Stimulated activated CD4-positive, alpha-beta T cell treated with anti-CD3 and anti-CD28 coated beads, Interleukin-4, amount 100 ng/mL, for 4 hours (primary cell): Measurements from ENCODE around the gene ANKRD33B.
"Not testable (repeated sequence)": the region's sequence is repeated elsewhere in the genome, so short reads cannot be mapped to it uniquely, and the experiment has no call there.

ENCODE experiments used
- DNase-seq, 2 experiments: peaks; one replicate each; pipeline ENCODE4 v3.0.0-alpha.2; 2020

Gene ANKRD33B

GRCh38 chr5:10624206-10624605 is 60.3 kb downstream of the ANKRD33B start:
- DNase-seq: no peak

GRCh38 chr5:10624679-10625078 is 60.8 kb downstream of the ANKRD33B start:
- DNase-seq: no peak

DNA sequence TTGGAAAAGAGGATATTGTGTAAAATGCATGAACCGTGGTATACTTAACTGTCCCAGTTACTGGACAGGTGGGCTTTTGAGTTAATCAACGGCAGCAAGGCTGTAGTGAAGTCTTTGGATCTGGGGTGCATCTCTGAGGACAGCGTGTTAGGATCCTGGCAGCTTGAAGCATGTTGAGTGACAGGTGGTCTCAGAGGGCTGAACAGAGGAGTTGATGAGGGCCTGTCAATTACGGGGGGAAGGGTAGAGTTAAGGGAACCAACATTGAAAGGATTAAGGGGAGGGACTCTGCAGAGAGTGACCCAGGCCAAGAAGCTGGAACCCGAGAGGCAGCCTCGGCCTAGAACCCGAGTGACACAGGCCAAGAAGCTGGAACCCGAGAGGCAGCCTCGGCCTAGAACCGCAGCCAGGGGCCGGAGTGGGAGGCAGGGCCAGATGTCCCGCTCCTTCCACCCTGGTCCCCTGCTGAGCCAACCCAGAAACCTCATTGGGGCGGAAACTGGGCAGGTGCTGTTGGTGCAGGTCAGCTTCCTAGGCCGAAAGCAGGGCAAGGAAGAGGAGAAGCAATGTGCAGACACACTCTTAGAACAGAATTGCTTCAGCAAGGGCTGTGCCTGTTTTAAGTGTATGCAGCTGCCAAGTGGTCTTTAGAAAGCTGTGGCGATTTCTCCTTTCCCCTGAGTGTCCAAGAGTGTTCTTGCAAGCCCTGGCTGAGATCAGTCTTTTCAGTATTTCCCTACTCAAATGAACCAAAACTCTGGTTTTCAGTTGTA is 62.0 kb downstream of the ANKRD33B start:
- DNase-seq: no peak

- DNase-seq: no peak
These were observed 62.7 kb downstream of the ANKRD33B start for GRCh38 chr5:10626473-10627013.

- no peak for DNase-seq
These were observed 63.4 kb downstream of the ANKRD33B start for GRCh38 chr5:10627160-10627701.

DNA sequence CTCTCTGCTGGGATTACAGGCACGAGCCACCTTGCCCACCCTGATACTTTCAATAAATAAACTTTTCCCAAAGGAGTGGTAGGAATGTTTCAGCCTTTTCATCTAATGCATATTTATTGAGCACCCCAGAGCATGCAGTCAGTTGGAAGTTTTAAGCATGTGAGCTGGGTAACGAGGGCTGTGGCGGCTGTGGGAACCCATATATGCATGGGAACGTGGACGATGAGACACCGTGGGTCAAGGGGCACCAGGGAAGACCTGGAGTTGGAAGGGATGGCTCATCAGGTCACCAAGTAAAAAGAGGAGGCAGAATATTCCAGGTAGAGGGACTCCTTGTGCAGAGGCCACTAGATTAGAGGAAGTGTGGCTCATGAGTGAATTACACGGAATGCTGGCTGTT is 64.7 kb downstream of the ANKRD33B start:
- DNase-seq: no peak

DNA sequence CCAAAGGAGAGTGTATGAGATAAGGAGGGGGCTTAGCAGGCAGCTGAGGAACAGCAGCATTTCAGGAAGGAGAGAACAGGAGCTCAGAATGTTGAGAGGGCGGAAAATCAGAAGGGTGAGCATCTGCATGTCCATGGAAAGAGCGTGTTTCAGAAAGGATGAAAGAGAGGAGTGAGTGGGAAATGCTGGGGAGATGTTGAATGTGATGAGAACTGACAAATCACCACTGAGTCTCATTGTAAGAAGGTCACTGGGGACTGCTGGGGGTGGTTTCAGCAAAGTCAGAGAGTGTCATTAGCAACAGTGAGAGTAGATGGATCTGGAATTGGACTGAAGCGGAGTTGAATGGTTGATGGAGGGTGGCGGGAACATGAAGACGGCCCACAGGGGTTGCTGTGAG is 65.8 kb downstream of the ANKRD33B start:
- DNase-seq: no peak

DNA sequence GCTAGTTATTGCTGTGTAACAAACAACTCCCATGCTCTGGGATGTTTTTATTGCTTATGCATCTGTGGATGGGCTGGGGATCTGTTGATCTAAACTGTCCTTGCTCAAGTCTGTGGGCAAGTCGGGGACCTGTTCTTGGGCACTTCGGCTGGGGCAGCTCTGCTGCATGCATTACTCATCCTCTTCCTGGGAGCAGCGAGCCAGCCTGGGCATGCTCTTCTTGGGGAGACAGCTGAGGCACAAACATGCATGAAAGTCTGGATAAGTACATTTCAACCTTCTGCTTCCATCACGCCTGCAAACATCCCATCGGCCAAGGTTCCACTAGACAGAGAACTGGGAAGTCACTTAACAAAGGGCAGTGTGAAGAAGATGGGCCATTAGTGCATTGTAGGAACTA is 66.3 kb downstream of the ANKRD33B start:
- DNase-seq: no peak

DNA sequence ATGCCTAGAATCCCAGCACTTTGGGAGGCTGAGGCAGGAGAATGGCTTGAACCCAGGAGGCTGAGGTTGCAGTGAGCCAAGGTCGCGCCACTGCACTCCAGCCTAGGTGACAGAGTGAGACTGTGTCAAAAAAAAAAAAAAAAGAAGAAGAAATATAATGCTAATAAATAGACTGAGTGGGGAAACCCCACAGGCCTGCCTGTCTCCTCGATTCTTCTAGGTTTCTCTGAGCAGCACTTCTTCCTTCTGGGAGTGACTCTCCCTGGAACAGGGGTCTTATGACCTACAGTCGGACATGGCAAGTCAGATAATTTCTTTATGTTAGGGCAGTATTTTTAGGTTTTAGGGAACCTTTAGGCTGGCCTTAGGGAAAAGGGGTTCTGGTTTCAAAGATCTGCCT is 66.9 kb downstream of the ANKRD33B start:
- DNase-seq: not testable (repeated sequence)

DNA sequence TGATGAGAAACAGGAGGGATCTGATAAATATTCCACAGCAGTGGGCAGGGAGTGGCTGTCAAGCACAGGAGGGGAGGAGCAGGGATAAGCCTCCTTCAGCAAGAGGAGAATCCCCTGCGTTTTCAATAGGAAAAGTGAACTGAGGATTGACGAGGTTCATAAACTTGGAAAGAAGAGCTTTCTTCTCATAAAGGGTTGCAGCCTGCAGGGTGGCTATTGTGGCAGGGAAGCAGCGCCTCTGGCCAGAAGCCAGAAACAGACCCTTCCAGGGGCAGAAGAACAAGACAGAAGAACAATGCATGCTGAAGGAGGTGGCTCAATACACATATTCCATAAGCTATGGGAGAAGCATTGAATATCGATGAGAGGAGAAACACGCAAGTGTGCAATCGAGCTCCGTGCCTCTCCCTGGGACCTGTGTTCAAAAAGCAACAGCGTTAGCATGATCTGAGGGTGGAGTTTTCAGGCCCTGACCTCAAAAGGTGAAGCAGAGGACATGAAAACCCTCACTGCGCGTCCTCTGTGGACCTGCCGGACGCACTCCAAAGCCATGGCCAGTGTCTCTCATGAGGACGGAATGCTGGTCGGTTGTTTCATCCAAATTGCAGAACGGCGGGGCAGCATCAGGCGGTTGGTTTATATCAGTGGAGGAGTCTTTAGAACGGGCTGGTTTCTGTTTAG is 67.6 kb downstream of the ANKRD33B start:
- DNase-seq: no peak

GRCh38 chr5:10632110-10632761 is 68.4 kb downstream of the ANKRD33B start:
- DNase-seq: peak; percentile 12 to 36

GRCh38 chr5:10633271-10634049 is 69.6 kb downstream of the ANKRD33B start:
- peak; percentile 27 to 53 for DNase-seq

- DNase-seq: no peak
These were observed 70.2 kb downstream of the ANKRD33B start for GRCh38 chr5:10634050-10634449.

DNA sequence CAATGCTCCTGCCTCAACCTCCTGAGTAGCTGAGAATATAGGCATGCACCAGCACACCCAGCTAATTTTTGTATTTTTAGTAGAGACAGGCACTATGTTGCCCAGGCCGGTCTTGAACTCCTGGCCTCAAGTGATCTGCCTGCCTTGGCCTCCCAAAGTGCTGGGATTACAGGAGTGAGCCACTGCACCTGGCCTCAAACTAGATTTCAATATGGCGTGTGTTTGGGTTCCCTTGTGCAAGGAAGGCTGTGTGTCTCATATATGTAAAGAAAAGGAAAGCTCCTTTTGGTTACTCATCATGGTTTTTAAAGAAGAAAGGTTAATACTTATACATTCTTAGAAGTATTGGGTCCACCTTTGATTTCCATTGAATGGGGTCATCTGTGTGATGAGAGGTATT is 70.7 kb downstream of the ANKRD33B start:
- DNase-seq: no peak

GRCh38 chr5:10635257-10635866 is 71.5 kb downstream of the ANKRD33B start:
- DNase-seq: peak; percentile 61 to 73

DNA sequence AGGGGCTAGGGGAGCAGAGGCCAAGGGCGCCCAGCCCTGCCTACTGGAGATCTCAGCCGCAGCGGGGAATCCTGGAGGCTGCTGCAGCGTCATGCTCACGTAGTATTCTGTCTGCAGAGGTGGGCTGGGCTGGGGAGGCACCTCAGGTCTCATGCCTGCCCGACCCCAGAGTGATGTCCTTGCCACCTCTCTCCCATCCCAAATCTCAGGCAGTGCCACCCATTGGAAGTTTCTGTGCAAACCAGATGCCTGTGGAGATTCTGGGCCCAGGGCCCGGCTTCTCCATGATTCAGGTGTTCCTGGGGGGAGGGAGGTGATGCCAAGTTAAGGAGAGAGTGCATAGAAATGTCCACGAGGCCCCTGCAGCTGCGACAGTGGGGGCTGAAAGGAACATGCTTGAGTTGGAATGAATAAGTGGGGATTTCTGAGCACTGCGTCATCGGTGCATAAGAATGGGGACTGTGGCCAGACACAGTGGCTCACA is 72.0 kb downstream of the ANKRD33B start:
- no peak for DNase-seq

- no peak for DNase-seq
These were observed 72.7 kb downstream of the ANKRD33B start for GRCh38 chr5:10636363-10637142.

GRCh38 chr5:10637944-10638343 is 74.1 kb downstream of the ANKRD33B start:
- DNase-seq: no peak

- not testable (repeated sequence) for DNase-seq
These were observed 74.9 kb downstream of the ANKRD33B start for GRCh38 chr5:10638723-10639122.

DNA sequence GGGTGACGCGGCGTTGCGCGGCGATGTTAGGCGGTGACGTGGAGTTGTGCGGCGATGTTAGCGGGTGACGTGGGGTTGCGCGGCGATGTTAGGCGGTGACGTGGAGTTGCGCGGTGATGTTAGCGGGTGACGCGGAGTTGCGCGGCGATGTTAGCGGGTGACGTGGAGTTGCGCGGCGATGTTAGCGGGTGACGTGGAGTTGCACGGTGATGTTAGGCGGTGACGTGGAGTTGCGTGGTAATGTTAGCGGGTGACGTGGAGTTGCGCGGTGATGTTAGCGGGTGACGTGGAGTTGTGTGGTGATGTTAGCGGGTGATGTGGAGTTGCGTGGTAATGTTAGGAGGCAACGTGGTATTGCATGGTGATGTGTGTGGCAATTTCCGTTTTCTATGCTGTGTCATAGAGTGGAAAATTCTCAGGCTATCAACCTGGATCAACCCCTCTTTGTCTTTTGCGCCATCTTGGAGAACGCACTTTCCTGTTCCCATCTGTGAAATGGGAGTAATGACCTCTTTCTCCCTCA is 76.0 kb downstream of the ANKRD33B start:
- DNase-seq: no peak

GRCh38 chr5:10642367-10642766 is 78.5 kb downstream of the ANKRD33B start:
- DNase-seq: no peak
